Stimulated activated naive CD8-positive, alpha-beta T cell treated with anti-CD3 and anti-CD28 coated beads, Interleukin-15, amount 100 ng/mL, for 72 hours (primary cell): ENCODE results near the gene SHISA9.

Source experiments
- ATAC-seq: fragments of 150-1000 bp; cut with Tn5 transposase; 2 replicates; pipeline ENCODE4 v1.10.0; 2021; ENCODE audit warnings: mild to moderate bottlenecking, moderate library complexity
- DNase-seq, 2 donors: peaks; one replicate each; pipeline ENCODE4 v3.0.0; 2021 to 2022
- H3K27ac Mint-ChIP-seq, 2 donors: one replicate each; pipeline ENCODE4 v1.8.0; 2022; ENCODE audit warnings: mild to moderate bottlenecking in 2 of 2, mixed read lengths in 2 of 2, moderate library complexity in 2 of 2
- H3K27me3 Mint-ChIP-seq: one replicate; pipeline ENCODE4 v1.8.0; 2022; ENCODE audit warnings: mixed read lengths
- H3K4me1 Mint-ChIP-seq: one replicate; pipeline ENCODE4 v1.8.0; 2022; ENCODE audit warnings: mild to moderate bottlenecking, mixed read lengths
- H3K4me3 Mint-ChIP-seq, 2 donors: one replicate each; pipeline ENCODE4 v1.8.0; 2022; ENCODE audit warnings: mild to moderate bottlenecking in 2 of 2, mixed read lengths in 2 of 2, moderate library complexity in 1 of 2
- H3K9me3 Mint-ChIP-seq, 2 donors: one replicate each; pipeline ENCODE4 v1.8.0; 2022; ENCODE audit warnings: mixed read lengths in 2 of 2

The SHISA9 gene

GRCh38 chr16:13269905-13270528 lies 368.6 kb downstream of the SHISA9 start:
- peaks cover 0 to 27% of the 10 kb centered on the region in 2 donors for H3K9me3 Mint-ChIP-seq
- ATAC-seq, result no peak

GRCh38 chr16:13270602-13271001 lies 369.2 kb downstream of the SHISA9 start:
- H3K4me3 Mint-ChIP-seq, result no peak overlapping the region
- no peak overlapping the region for H3K27ac Mint-ChIP-seq
- peaks cover 0 to 27% of the 10 kb centered on the region in 2 donors for H3K9me3 Mint-ChIP-seq
- DNase-seq (no peak), ATAC-seq (no peak)
- peaks cover 6% of the 10 kb centered on the region for H3K27me3 Mint-ChIP-seq
- no peaks in the 10 kb centered on the region for H3K4me1 Mint-ChIP-seq

More at GRCh38 chr16:13269905-13270528, 368.6 kb downstream of the SHISA9 start:
- Mint-ChIP-seq H3K4me1 (no peaks in the 10 kb centered on the region), H3K4me3 (no peak overlapping the region), H3K27ac (no peak overlapping the region), H3K27me3 (peaks cover 6% of the 10 kb centered on the region)
- no peak for DNase-seq

- Mint-ChIP-seq H3K4me1 (no peaks in the 10 kb centered on the region), H3K27me3 (peaks cover 11% of the 10 kb centered on the region)
- ATAC-seq, result no peak
These were observed 388.1 kb downstream of the SHISA9 start for GRCh38 chr16:13289515-13289914.

More at GRCh38 chr16:13289515-13289914, 388.1 kb downstream of the SHISA9 start:
- Mint-ChIP-seq H3K27ac (no peak overlapping the region), H3K9me3 (peaks cover 0 to 13% of the 10 kb centered on the region in 2 donors), H3K4me3 (no peak overlapping the region)
- no peak for DNase-seq
